ENCODE data around the gene GRM2.
"Not testable (repeated sequence)": the region's sequence is repeated elsewhere in the genome, so short reads cannot be mapped to it uniquely, and the experiment has no call there.

Gene GRM2

GRCh38 chr3:51748327-51748726 lies 41.5 kb downstream of the GRM2 start:
- no peak for DNase-seq

GRCh38 chr3:51750878-51751277 lies 44.0 kb downstream of the GRM2 start:
- intact Hi-C loops (cut with DNase I) = no loop called here
- no peak for DNase-seq

More at GRCh38 chr3:51748327-51748726, 41.5 kb downstream of the GRM2 start:
- intact Hi-C loops (cut with DNase I) = no loop called here

DNA sequence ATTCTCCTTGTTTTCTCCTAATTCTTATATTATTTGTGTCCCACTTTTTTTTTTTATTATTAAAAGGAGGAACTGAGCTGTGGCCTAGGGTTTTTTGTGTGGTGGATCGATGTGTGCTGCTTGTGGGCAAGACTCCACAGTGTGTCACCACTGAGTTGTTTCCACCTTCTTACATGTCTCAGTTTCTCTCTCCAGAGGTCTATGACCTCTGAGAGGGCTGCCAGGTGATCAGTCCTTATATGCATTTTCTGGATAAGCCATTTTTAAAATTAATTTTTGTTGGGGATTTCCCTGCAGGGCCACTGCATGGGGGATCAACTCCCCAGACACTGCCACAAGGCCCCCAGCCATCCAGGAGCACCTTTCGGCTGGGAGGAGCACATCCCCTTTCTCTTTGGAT lies 44.4 kb downstream of the GRM2 start:
- DNase-seq = no peak
- intact Hi-C loops (cut with DNase I) = no loop called here

DNA sequence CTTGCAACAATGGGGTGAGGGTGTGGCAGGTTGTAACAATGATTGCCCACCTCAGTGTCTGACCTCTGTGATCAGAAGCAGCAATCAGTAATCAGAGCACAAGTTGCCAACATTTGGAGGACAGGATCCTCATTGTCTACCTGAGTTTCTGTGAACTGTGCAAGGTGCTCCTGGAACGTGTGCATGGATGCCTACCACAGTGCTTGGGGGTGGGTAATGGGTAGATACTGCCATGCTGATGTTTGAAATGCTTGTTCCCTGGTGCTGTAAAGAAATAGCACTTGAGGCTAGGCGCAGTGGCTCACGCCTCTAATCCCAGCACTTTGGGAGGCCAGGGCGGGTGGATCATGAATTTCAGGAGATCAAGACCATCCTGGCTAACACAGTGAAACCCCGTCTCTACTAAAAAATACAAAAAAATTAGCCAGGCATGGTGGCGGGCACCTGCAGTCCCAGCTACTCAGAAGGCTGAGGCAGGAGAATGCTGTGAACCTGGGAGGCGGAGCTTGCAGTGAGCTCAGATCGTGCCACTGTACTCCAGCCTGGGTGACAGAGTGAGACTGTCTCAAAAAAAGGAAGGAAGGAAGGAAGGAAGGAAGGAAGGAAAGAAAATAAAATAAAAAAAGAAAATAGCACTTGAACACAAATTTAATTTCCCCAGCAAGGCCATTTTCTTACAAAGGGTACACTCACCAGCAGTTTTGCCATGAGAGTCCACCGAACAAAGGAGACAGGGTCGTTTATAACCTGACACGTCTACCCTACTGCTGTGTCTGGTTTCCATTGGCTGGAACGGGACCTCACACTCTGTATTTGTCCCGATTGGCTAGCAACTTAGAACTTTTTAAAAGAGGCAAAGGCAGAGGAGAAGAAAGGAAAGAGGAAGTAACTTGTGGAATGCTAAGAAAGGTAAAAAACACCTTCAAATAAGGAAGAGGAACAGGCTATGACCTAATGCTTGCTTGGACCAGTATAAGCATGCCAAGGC lies 47.2 kb downstream of the GRM2 start:
- intact Hi-C loops (cut with DNase I); DNase-seq: not testable (repeated sequence)

DNA sequence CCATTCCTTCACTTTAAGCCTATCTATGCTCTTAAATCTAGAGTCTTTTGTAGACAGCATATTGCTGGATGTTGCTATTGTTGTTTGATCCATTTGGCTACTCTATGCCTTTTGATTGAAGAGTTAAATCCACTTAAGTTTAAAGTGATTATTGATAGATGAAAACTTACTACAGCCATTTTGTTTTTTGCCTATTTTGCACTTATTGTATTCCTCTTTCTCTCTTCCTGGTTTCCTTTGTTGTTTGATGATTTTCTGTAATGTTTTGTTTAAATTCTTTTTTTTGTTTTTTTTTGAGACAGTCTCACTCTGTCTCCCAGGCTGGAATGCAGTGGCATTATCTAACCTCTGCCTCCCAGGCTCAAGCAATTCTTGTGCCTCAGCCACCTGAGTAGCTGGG lies 52.3 kb downstream of the GRM2 start:
- DNase-seq = no peak
- intact Hi-C loops (cut with DNase I) = no loop called here
